IgD-negative memory B cell (primary cell): Measurements from ENCODE around the gene MACROD2. TPM values are rescaled to one million over a fixed set of nuclear protein-coding genes. Genes with fewer than 3 reads are reported as not detected.
A peak's percentile ranks its signal among the peaks of the same experiment; 100 is the strongest.
"Not testable (repeated sequence)": the region's sequence is repeated elsewhere in the genome, so short reads cannot be mapped to it uniquely, and the experiment has no call there.

Experiments
- H3K27ac Mint-ChIP-seq, 3 donors: one replicate each; pipeline ENCODE4 v1.8.0; 2020 to 2022; ENCODE audit warnings: mild to moderate bottlenecking in 3 of 3, mixed read lengths in 3 of 3, moderate library complexity in 1 of 3
- H3K27me3 Mint-ChIP-seq: one replicate; pipeline ENCODE4 v1.8.0; 2021; ENCODE audit warnings: mixed read lengths
- H3K36me3 Mint-ChIP-seq: one replicate; pipeline ENCODE4 v1.8.0; 2020; ENCODE audit warnings: mild to moderate bottlenecking, mixed read lengths
- H3K4me1 Mint-ChIP-seq, 3 donors: one replicate each; pipeline ENCODE4 v1.8.0; 2020 to 2022; ENCODE audit warnings: mixed read lengths in 3 of 3, mild to moderate bottlenecking in 1 of 3
- H3K4me3 Mint-ChIP-seq, 4 donors: one replicate each; pipeline ENCODE4 v1.8.0; 2020 to 2022; ENCODE audit warnings: mild to moderate bottlenecking in 4 of 4, mixed read lengths in 4 of 4, moderate library complexity in 3 of 4
- H3K9me3 Mint-ChIP-seq, 3 donors: one replicate each; pipeline ENCODE4 v1.8.0; 2020 to 2021; ENCODE audit warnings: mixed read lengths in 3 of 3, mild to moderate bottlenecking in 1 of 3
- polyA plus RNA-seq: library from polyadenylated mRNA; unstranded; fragments of 300-500 nt; fragmentation: Illumina TruSeq; gene quantifications from one replicate; pipeline ENCODE4 v1.2.3, GENCODE V29; 2021

The MACROD2 gene
- polyA plus RNA-seq, 1 donor from 2014 or later, result 1.3 TPM

GRCh38 chr20:14232650-14233049 lies 237.3 kb downstream of the MACROD2 start:
- H3K4me1 Mint-ChIP-seq, result no peaks in the 10 kb centered on the region
- H3K36me3 Mint-ChIP-seq, result peaks cover 3% of the 10 kb centered on the region
- peaks cover 0 to 10% (median 2%) of the 10 kb centered on the region in 3 donors for H3K9me3 Mint-ChIP-seq
- no peak overlapping the region for H3K27ac Mint-ChIP-seq
- no peak overlapping the region for H3K4me3 Mint-ChIP-seq
- no peaks in the 10 kb centered on the region for H3K27me3 Mint-ChIP-seq

DNA sequence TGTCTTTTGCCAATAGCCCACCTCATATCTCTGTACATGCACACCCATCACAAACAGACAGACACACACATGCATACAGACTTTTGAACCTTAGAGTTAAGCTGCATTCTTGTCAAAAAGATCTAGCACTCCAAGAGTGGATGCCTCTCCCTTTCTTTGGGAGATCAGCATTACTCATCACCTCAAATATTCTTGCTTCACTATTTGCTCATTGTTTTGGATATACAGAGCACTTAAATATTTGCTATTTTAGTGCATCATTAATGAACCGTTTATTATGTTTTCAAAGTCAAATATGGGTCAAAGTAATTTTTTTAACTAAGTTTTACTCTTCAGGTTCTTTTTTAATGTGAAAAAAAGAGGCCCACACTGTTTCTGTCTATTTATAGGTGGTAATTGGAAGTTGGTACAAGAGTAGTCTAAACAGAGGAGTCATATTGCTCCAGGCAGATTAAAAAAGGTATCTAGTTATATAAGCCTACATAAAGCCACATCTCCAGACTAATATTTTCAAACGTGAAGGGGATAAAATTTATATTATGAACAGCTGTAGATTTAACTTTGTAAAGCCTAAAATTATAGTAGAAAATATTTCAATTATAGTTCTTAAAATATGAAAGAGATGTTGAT lies 239.5 kb downstream of the MACROD2 start:
- H3K4me1 Mint-ChIP-seq, result no peaks in the 10 kb centered on the region
- H3K4me3 Mint-ChIP-seq, result no peak overlapping the region

GRCh38 chr20:14235355-14235754 lies 240.0 kb downstream of the MACROD2 start:
- Mint-ChIP-seq H3K4me1 (no peaks in the 10 kb centered on the region), H3K9me3 (peaks cover 0 to 10% (median 0%) of the 10 kb centered on the region in 3 donors), H3K27ac (no peak overlapping the region), H3K36me3 (peaks cover 3% of the 10 kb centered on the region), H3K27me3 (no peaks in the 10 kb centered on the region), H3K4me3 (no peak overlapping the region)

More for the DNA sequence above, 239.5 kb downstream of the MACROD2 start:
- Mint-ChIP-seq H3K36me3 (peaks cover 3% of the 10 kb centered on the region), H3K9me3 (peaks cover 0 to 10% (median 0%) of the 10 kb centered on the region in 3 donors), H3K27ac (no peak overlapping the region), H3K27me3 (no peaks in the 10 kb centered on the region)

GRCh38 chr20:14245368-14245970 lies 250.2 kb downstream of the MACROD2 start:
- H3K4me1 Mint-ChIP-seq, result no peaks in the 10 kb centered on the region
- H3K36me3 Mint-ChIP-seq, result no peaks in the 10 kb centered on the region
- H3K9me3 Mint-ChIP-seq, result peaks cover 0 to 2% (median 0%) of the 10 kb centered on the region in 3 donors
- no peak overlapping the region for H3K27ac Mint-ChIP-seq
- H3K27me3 Mint-ChIP-seq, result no peaks in the 10 kb centered on the region
- H3K4me3 Mint-ChIP-seq, result no peak overlapping the region

GRCh38 chr20:14259689-14260088 lies 264.4 kb downstream of the MACROD2 start:
- no peaks in the 10 kb centered on the region for H3K4me1 Mint-ChIP-seq
- H3K4me3 Mint-ChIP-seq, result no peak overlapping the region
- H3K9me3 Mint-ChIP-seq, result peaks cover 0 to 8% (median 7%) of the 10 kb centered on the region in 3 donors
- no peaks in the 10 kb centered on the region for H3K36me3 Mint-ChIP-seq
- no peaks in the 10 kb centered on the region for H3K27me3 Mint-ChIP-seq
- no peak overlapping the region for H3K27ac Mint-ChIP-seq

GRCh38 chr20:14260367-14260766 lies 265.1 kb downstream of the MACROD2 start:
- H3K36me3 Mint-ChIP-seq, result no peaks in the 10 kb centered on the region
- no peaks in the 10 kb centered on the region for H3K4me1 Mint-ChIP-seq
- H3K9me3 Mint-ChIP-seq, result peaks cover 0 to 11% (median 7%) of the 10 kb centered on the region in 3 donors
- no peak overlapping the region for H3K27ac Mint-ChIP-seq
- no peaks in the 10 kb centered on the region for H3K27me3 Mint-ChIP-seq
- H3K4me3 Mint-ChIP-seq, result no peak overlapping the region

- H3K4me1 Mint-ChIP-seq, result no peaks in the 10 kb centered on the region
- no peak overlapping the region for H3K27ac Mint-ChIP-seq
- no peaks in the 10 kb centered on the region for H3K27me3 Mint-ChIP-seq
- H3K4me3 Mint-ChIP-seq, result no peak overlapping the region
- no peaks in the 10 kb centered on the region for H3K36me3 Mint-ChIP-seq
- peaks cover 0 to 11% (median 7%) of the 10 kb centered on the region in 3 donors for H3K9me3 Mint-ChIP-seq
These were observed 269.6 kb downstream of the MACROD2 start for GRCh38 chr20:14264869-14265268.

DNA sequence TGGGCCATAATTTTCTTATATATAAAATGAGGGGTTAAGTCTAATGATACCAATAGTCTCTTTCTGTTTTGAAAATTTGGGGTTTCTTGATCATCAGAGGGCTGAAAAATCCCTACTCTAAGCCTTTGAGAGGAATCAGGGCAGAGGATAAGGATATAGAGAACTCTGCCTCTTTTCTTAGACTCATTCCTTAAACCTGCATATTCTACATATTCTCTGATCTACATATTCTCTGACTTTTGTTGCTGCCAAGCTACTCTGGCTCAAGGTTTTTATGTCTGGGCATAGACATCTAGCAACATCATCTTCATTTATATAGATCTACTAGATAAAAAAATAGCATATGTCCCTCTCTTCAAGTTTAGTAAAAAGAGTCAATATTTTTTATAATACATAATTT lies 270.9 kb downstream of the MACROD2 start:
- Mint-ChIP-seq H3K4me3 (no peak overlapping the region), H3K27ac (no peak overlapping the region), H3K36me3 (no peaks in the 10 kb centered on the region), H3K9me3 (peaks cover 0 to 7% (median 7%) of the 10 kb centered on the region in 3 donors), H3K27me3 (no peaks in the 10 kb centered on the region), H3K4me1 (no peaks in the 10 kb centered on the region)

- H3K4me3 Mint-ChIP-seq, H3K27ac Mint-ChIP-seq, H3K4me1 Mint-ChIP-seq: not testable (repeated sequence)
These were observed 275.4 kb downstream of the MACROD2 start for GRCh38 chr20:14270751-14271150.

GRCh38 chr20:14282140-14282539 lies 286.8 kb downstream of the MACROD2 start:
- Mint-ChIP-seq H3K27ac (no peak overlapping the region), H3K4me3 (no peak overlapping the region), H3K36me3 (no peaks in the 10 kb centered on the region), H3K9me3 (peaks cover 0 to 3% (median 0%) of the 10 kb centered on the region in 3 donors), H3K4me1 (no peaks in the 10 kb centered on the region), H3K27me3 (no peaks in the 10 kb centered on the region)

More at GRCh38 chr20:14270751-14271150, 275.4 kb downstream of the MACROD2 start:
- H3K27me3 Mint-ChIP-seq, H3K9me3 Mint-ChIP-seq, H3K36me3 Mint-ChIP-seq: not testable (repeated sequence)

DNA sequence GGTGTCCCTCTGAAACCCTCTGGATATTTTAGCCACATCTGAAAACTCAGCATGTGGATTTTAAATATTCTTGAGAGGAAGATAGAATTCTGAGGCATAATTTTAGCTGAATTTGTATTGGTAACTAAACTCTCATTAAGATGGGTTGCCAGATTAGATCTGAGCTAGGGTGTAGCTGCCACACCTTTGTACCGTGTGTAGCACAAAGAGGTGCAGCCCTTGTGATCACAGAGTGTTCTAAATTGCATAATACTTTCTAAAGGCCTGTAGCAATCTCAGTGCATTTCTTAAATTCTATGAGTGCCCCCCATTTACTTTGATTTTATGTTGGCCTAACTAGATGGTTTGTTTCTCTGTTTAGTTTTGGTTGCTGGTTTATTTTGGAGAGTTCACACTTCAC lies 289.1 kb downstream of the MACROD2 start:
- Mint-ChIP-seq H3K27ac (peak overlapping the region in 1 of 3 donors; percentile 19), H3K27me3 (peaks cover 3% of the 10 kb centered on the region), H3K4me1 (no peaks in the 10 kb centered on the region), H3K36me3 (no peaks in the 10 kb centered on the region), H3K4me3 (no peak overlapping the region), H3K9me3 (peaks cover 0 to 3% (median 0%) of the 10 kb centered on the region in 3 donors)

- H3K4me1 Mint-ChIP-seq, result no peaks in the 10 kb centered on the region
- H3K4me3 Mint-ChIP-seq, result no peak overlapping the region
- no peaks in the 10 kb centered on the region for H3K36me3 Mint-ChIP-seq
- peaks cover 3% of the 10 kb centered on the region for H3K27me3 Mint-ChIP-seq
- peaks cover 0 to 3% (median 0%) of the 10 kb centered on the region in 3 donors for H3K9me3 Mint-ChIP-seq
- no peak overlapping the region for H3K27ac Mint-ChIP-seq
These were observed 293.3 kb downstream of the MACROD2 start for GRCh38 chr20:14288341-14289330.

- no peak overlapping the region for H3K27ac Mint-ChIP-seq
These were observed 296.2 kb downstream of the MACROD2 start for GRCh38 chr20:14291502-14291901.

GRCh38 chr20:14295238-14295637 lies 299.9 kb downstream of the MACROD2 start:
- no peak overlapping the region for H3K27ac Mint-ChIP-seq
- H3K36me3 Mint-ChIP-seq, result no peaks in the 10 kb centered on the region
- H3K9me3 Mint-ChIP-seq, result peaks cover 0 to 3% (median 0%) of the 10 kb centered on the region in 3 donors
- no peaks in the 10 kb centered on the region for H3K27me3 Mint-ChIP-seq
- no peak overlapping the region for H3K4me3 Mint-ChIP-seq
- H3K4me1 Mint-ChIP-seq, result no peaks in the 10 kb centered on the region

More at GRCh38 chr20:14291502-14291901, 296.2 kb downstream of the MACROD2 start:
- Mint-ChIP-seq H3K36me3 (no peaks in the 10 kb centered on the region), H3K4me1 (no peaks in the 10 kb centered on the region), H3K4me3 (no peak overlapping the region), H3K27me3 (peaks cover 3% of the 10 kb centered on the region), H3K9me3 (peaks cover 0 to 3% (median 0%) of the 10 kb centered on the region in 3 donors)

DNA sequence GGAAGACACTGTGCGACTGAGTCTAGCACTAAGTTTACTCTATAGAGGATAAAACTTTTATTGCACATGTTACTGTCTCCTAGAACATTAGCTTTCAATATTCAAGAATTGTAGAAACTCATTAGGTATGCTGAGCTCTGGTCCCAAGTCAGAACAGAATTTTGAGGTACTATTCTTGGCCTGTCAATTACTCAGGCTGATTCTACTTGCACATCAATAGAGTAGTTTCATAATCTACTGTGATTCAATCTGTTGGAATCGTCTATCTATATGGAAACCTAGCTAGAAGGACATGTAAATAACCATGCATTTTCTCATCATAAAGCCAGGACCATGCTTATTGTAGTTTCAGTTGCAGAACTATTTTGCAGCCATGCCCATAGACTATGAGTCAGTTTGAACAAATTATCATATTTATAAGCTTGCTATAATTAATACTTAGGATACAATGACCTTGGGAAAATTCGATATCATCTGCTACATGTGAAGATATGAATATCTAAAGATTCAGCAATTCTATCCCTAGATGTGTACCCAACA lies 300.5 kb downstream of the MACROD2 start:
- Mint-ChIP-seq H3K4me3 (no peak overlapping the region), H3K27me3 (no peaks in the 10 kb centered on the region), H3K4me1 (no peaks in the 10 kb centered on the region), H3K36me3 (no peaks in the 10 kb centered on the region), H3K9me3 (peaks cover 0 to 3% (median 0%) of the 10 kb centered on the region in 3 donors), H3K27ac (no peak overlapping the region)
